ENCODE results near the gene RRBP1.

DNA sequence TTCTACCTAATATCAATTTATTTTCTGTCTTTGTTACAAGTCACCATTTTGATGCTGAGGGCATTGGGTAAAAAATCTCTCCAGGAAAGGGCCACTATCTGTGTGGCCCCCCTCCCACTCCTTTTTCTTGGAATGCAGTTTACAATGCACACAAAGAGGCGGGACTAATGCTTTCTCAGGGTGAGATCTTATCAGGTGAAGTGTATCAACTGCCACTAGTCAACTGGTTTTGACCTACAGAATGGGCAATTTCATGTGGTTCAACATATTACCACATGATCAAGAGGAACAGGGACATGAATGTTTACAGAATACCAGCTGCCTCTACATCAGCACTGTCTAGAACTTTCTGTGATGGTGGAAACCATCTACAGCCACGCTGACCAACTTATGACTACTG lies 3.7 kb downstream of the RRBP1 start:
- TF ChIP-seq, protein P1, sequence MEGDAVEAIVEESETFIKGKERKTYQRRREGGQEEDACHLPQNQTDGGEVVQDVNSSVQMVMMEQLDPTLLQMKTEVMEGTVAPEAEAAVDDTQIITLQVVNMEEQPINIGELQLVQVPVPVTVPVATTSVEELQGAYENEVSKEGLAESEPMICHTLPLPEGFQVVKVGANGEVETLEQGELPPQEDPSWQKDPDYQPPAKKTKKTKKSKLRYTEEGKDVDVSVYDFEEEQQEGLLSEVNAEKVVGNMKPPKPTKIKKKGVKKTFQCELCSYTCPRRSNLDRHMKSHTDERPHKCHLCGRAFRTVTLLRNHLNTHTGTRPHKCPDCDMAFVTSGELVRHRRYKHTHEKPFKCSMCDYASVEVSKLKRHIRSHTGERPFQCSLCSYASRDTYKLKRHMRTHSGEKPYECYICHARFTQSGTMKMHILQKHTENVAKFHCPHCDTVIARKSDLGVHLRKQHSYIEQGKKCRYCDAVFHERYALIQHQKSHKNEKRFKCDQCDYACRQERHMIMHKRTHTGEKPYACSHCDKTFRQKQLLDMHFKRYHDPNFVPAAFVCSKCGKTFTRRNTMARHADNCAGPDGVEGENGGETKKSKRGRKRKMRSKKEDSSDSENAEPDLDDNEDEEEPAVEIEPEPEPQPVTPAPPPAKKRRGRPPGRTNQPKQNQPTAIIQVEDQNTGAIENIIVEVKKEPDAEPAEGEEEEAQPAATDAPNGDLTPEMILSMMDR (IDR thresholded peaks at IDR 0.05; ENCODE audit: low read depth, low read length): no peak
- no peak for TF ChIP-seq EZH2phosphoT487 (IDR thresholded peaks at IDR 0.05; ENCODE audit: low read depth)

Data from OCI-LY3 (cell line).